H9 (cell line): ENCODE data around the gene WBP1L. TPM values are rescaled to one million over a fixed set of nuclear protein-coding genes. Genes with fewer than 3 reads are reported as not detected.

Experiments
- DNase-seq: peaks from one replicate; pipeline ENCODE4 v3.0.0-alpha.2; 2017
- H2AFZ ChIP-seq: one replicate; pipeline ENCODE4 v1.6.1; 2013; ENCODE audit warnings: mild to moderate bottlenecking, low read length, control low read depth, moderate library complexity
- H2AK5ac ChIP-seq: 2 replicates; pipeline ENCODE4 v1.6.1; 2013; ENCODE audit warnings: low read length, control low read depth, mixed read lengths; ENCODE audit not compliant: insufficient read length
- H2BK120ac ChIP-seq: one replicate; pipeline ENCODE4 v1.6.1; 2013; ENCODE audit warnings: low read depth, mild to moderate bottlenecking, low read length, control low read depth, inconsistent platforms; ENCODE audit not compliant: poor library complexity, severe bottlenecking
- H2BK12ac ChIP-seq: 2 replicates; pipeline ENCODE4 v1.6.1; 2013; ENCODE audit warnings: low read length, control low read depth, mixed read lengths, low read depth; ENCODE audit not compliant: insufficient read length
- H2BK15ac ChIP-seq: 2 replicates; pipeline ENCODE4 v1.6.1; 2013; ENCODE audit warnings: low read depth, low read length, control low read depth
- H2BK20ac ChIP-seq: one replicate; pipeline ENCODE4 v1.6.1; 2013; ENCODE audit warnings: low read depth, mild to moderate bottlenecking, low read length, control low read depth, inconsistent platforms; ENCODE audit not compliant: poor library complexity, severe bottlenecking
- H2BK5ac ChIP-seq: 2 replicates; pipeline ENCODE4 v1.6.1; 2013; ENCODE audit warnings: low read length, control low read depth, mixed read lengths; ENCODE audit not compliant: insufficient read length
- H3K14ac ChIP-seq: 2 replicates; pipeline ENCODE4 v1.6.1; 2013; ENCODE audit warnings: low read length, control low read depth; ENCODE audit not compliant: insufficient read depth
- H3K18ac ChIP-seq: 2 replicates; pipeline ENCODE4 v1.6.1; 2013; ENCODE audit warnings: low read depth, mild to moderate bottlenecking, mixed read lengths, low read length, control low read depth; ENCODE audit not compliant: insufficient read length
- H3K23ac ChIP-seq: 2 replicates; pipeline ENCODE4 v1.6.1; 2013; ENCODE audit warnings: low read length, control low read depth, mixed read lengths, low read depth; ENCODE audit not compliant: insufficient read length
- H3K23me2 ChIP-seq: 2 replicates; pipeline ENCODE4 v1.6.1; 2013; ENCODE audit warnings: low read depth, mild to moderate bottlenecking, mixed read lengths, low read length, control low read depth; ENCODE audit not compliant: insufficient read length, poor library complexity, severe bottlenecking
- H3K27ac ChIP-seq: 2 replicates; pipeline ENCODE4 v1.5.1; 2013; ENCODE audit warnings: low read length, control low read depth, mixed read lengths, low read depth; ENCODE audit not compliant: insufficient read length
- H3K27me3 ChIP-seq: 2 replicates; pipeline ENCODE4 v1.6.1; 2013; ENCODE audit warnings: low read length, control low read depth, inconsistent platforms; ENCODE audit not compliant: insufficient read depth
- H3K4ac ChIP-seq: 2 replicates; pipeline ENCODE4 v1.6.1; 2013; ENCODE audit warnings: low read depth, mild to moderate bottlenecking, control low read depth, inconsistent platforms, low read length, moderate library complexity
- H3K4me1 ChIP-seq: 2 replicates; pipeline ENCODE4 v1.6.1; 2013; ENCODE audit warnings: low read length, control low read depth, inconsistent platforms; ENCODE audit not compliant: insufficient read depth
- H3K4me2 ChIP-seq: 2 replicates; pipeline ENCODE4 v1.6.1; 2013; ENCODE audit warnings: low read length, control low read depth, mixed read lengths; ENCODE audit not compliant: insufficient read length, insufficient read depth
- H3K56ac ChIP-seq: 2 replicates; pipeline ENCODE4 v1.6.1; 2013; ENCODE audit warnings: low read depth, mild to moderate bottlenecking, mixed read lengths, low read length, control low read depth; ENCODE audit not compliant: insufficient read length
- H3K79me1 ChIP-seq: 2 replicates; pipeline ENCODE4 v1.6.1; 2013; ENCODE audit warnings: low read depth, mild to moderate bottlenecking, moderate library complexity, low read length, control low read depth, inconsistent platforms; ENCODE audit not compliant: insufficient read depth, poor library complexity, severe bottlenecking
- H3K79me2 ChIP-seq: 2 replicates; pipeline ENCODE4 v1.6.1; 2013; ENCODE audit warnings: low read length, control low read depth, inconsistent platforms; ENCODE audit not compliant: insufficient read depth
- H3K9ac ChIP-seq: 2 replicates; pipeline ENCODE4 v1.6.1; 2013; ENCODE audit warnings: low read length, control low read depth, mixed read lengths; ENCODE audit not compliant: insufficient read length; ENCODE audit errors: extremely low read depth
- H3K9me3 ChIP-seq: one replicate; pipeline ENCODE4 v1.6.1; 2013; ENCODE audit warnings: low read depth, low read length, inconsistent platforms; ENCODE audit not compliant: control insufficient read depth
- H3T11ph ChIP-seq: one replicate; pipeline ENCODE4 v1.6.1; 2013; ENCODE audit warnings: mild to moderate bottlenecking, low read length, control low read depth, inconsistent platforms
- H4K20me1 ChIP-seq: one replicate; pipeline ENCODE4 v1.6.1; 2013; ENCODE audit not compliant: control insufficient read depth, insufficient read length, insufficient read depth
- H4K5ac ChIP-seq: 2 replicates; pipeline ENCODE4 v1.6.1; 2013; ENCODE audit warnings: low read depth, mild to moderate bottlenecking, mixed read lengths, low read length, control low read depth; ENCODE audit not compliant: insufficient read length
- H4K8ac ChIP-seq: replicated peaks from 2 replicates; pipeline ENCODE4 v1.6.1; 2013; ENCODE audit warnings: low read length, control low read depth, mixed read lengths, low read depth; ENCODE audit not compliant: insufficient read length
- H4K91ac ChIP-seq: 2 replicates; pipeline ENCODE4 v1.6.1; 2013; ENCODE audit warnings: low read depth, mild to moderate bottlenecking, moderate library complexity, mixed read lengths, low read length, control low read depth; ENCODE audit not compliant: insufficient read length
- H3K27ac Mint-ChIP-seq, 3 experiments: 2 replicates in 2 of 3; 3 replicates in 1 of 3; pipeline ENCODE4 v1.8.0; 2020 to 2021; ENCODE audit warnings: mixed read lengths in 3 of 3, mild to moderate bottlenecking in 1 of 3, moderate library complexity in 1 of 3
- H3K27me3 Mint-ChIP-seq: 2 replicates; pipeline ENCODE4 v1.8.0; 2021; ENCODE audit warnings: low read depth, mild to moderate bottlenecking, moderate library complexity, mixed read lengths
- H3K36me3 Mint-ChIP-seq, 3 experiments: 2 replicates in 2 of 3; 3 replicates in 1 of 3; pipeline ENCODE4 v1.8.0; 2020 to 2021; ENCODE audit warnings: low read depth in 3 of 3, mixed read lengths in 3 of 3; ENCODE audit not compliant: insufficient read depth in 1 of 3
- H3K4me1 Mint-ChIP-seq, 2 experiments: 2 replicates each; pipeline ENCODE4 v1.8.0; 2020; ENCODE audit warnings: mixed read lengths in 2 of 2
- H3K4me3 Mint-ChIP-seq, 2 experiments: 2 replicates in 1 of 2; 3 replicates in 1 of 2; pipeline ENCODE4 v1.8.0; 2020 to 2021; ENCODE audit warnings: mild to moderate bottlenecking in 2 of 2, mixed read lengths in 2 of 2, moderate library complexity in 1 of 2
- H3K9me3 Mint-ChIP-seq, 2 experiments: 2 replicates in 1 of 2; 3 replicates in 1 of 2; pipeline ENCODE4 v1.8.0; 2020; ENCODE audit warnings: mild to moderate bottlenecking in 2 of 2, mixed read lengths in 2 of 2, moderate library complexity in 1 of 2
- WGBS: extraction: QIAGEN DNeasy Blood & Tissue Kit; methylation state at CpG from one replicate; pipeline ENCODE4 v1.1.7; 2013; ENCODE audit warnings: missing lambda C conversion rate, low lambda C conversion rate, mixed read lengths; ENCODE audit not compliant: insufficient read length; ENCODE audit errors: extremely low coverage; 5-methylcytosine and 5-hydroxymethylcytosine counted together
- total RNA-seq: library from RNA; stranded (reverse); gene quantifications from 2 replicates; pipeline ENCODE4 v1.2.1, GENCODE V29; 2021
- TF ChIP-seq, protein P1 (sequence below): fragments of 200-600 bp; sonication (generic); conservative IDR thresholded peaks from 3 replicates; pipeline ENCODE4 v1.8.0; 2021; ENCODE audit warnings: antibody characterized with exemption, mild to moderate bottlenecking

Gene WBP1L
- total RNA-seq, 1 experiment from 2014 or later = 23.8 TPM

- Histone ChIP-seq H4K20me1 (no peaks in the 10 kb centered on the region), H3K23me2 (no peaks in the 10 kb centered on the region), H2BK5ac (no peak overlapping the region), H2AK5ac (no peak overlapping the region), H4K5ac (no peak overlapping the region), H2BK20ac (no peak overlapping the region), H2BK12ac (no peak overlapping the region), H3K9ac (no peak overlapping the region), H2AFZ (no peak overlapping the region), H3K27ac (no peak overlapping the region), H3K14ac (no peak overlapping the region), H3T11ph (no peak overlapping the region), H2BK120ac (no peak overlapping the region), H3K4ac (no peak overlapping the region), H3K79me1 (no peaks in the 10 kb centered on the region), H3K23ac (no peak overlapping the region), H3K4me1 (peaks cover 31% of the 10 kb centered on the region; the same call in 1 of the 2 replicates), H3K56ac (no peak overlapping the region), H4K8ac (no peak overlapping the region), H3K4me2 (no peak overlapping the region), H4K91ac (no peak overlapping the region), H3K79me2 (no peaks in the 10 kb centered on the region), H3K27me3 (no peaks in the 10 kb centered on the region), H3K9me3 (no peaks in the 10 kb centered on the region), H3K18ac (no peak overlapping the region), H2BK15ac (no peak overlapping the region)
- TF ChIP-seq, protein P1, sequence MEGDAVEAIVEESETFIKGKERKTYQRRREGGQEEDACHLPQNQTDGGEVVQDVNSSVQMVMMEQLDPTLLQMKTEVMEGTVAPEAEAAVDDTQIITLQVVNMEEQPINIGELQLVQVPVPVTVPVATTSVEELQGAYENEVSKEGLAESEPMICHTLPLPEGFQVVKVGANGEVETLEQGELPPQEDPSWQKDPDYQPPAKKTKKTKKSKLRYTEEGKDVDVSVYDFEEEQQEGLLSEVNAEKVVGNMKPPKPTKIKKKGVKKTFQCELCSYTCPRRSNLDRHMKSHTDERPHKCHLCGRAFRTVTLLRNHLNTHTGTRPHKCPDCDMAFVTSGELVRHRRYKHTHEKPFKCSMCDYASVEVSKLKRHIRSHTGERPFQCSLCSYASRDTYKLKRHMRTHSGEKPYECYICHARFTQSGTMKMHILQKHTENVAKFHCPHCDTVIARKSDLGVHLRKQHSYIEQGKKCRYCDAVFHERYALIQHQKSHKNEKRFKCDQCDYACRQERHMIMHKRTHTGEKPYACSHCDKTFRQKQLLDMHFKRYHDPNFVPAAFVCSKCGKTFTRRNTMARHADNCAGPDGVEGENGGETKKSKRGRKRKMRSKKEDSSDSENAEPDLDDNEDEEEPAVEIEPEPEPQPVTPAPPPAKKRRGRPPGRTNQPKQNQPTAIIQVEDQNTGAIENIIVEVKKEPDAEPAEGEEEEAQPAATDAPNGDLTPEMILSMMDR = no peak
- Mint-ChIP-seq H3K27ac (no peak overlapping the region), H3K27me3 (no peaks in the 10 kb centered on the region; the same call in 1 of the 2 replicates), H3K4me1 (peaks cover 57 to 67% of the 10 kb centered on the region in 2 experiments), H3K4me3 (no peak overlapping the region), H3K9me3 (no peaks in the 10 kb centered on the region), H3K36me3 (no peaks in the 10 kb centered on the region)
- no CpG with 5 or more reads among the region's 2 CpGs for WGBS
- no peak for DNase-seq
Observed at GRCh38 chr10:102778781-102779180, 35.0 kb downstream of the WBP1L start.
